ENCODE results near the gene SLC7A10.
"Not testable (repeated sequence)": the region's sequence is repeated elsewhere in the genome, so short reads cannot be mapped to it uniquely, and the experiment has no call there.

Gene SLC7A10

GRCh38 chr19:33212436-33213172 lies 13.0 kb downstream of the SLC7A10 start:
- no peak for TF ChIP-seq CTCF (IDR thresholded peaks at IDR 0.05; ENCODE audit: control insufficient read depth, insufficient read depth, low read depth, low read length, missing control alignments)
- no peak overlapping the region for H3K4me3 ChIP-seq (ENCODE audit: control insufficient read depth, low read depth, low read length)
- DNase-seq (ENCODE audit: low read depth) = no peak

GRCh38 chr19:33211794-33212435 lies 13.7 kb downstream of the SLC7A10 start:
- TF ChIP-seq CTCF (IDR thresholded peaks at IDR 0.05; ENCODE audit: control insufficient read depth, insufficient read depth, low read depth, low read length, missing control alignments) = no peak
- DNase-seq (ENCODE audit: low read depth) = no peak
- H3K4me3 ChIP-seq (ENCODE audit: control insufficient read depth, low read depth, low read length) = no peak overlapping the region

GRCh38 chr19:33210266-33210940 lies 15.2 kb downstream of the SLC7A10 start:
- H3K4me3 ChIP-seq (ENCODE audit: control insufficient read depth, low read depth, low read length) = no peak overlapping the region
- DNase-seq (ENCODE audit: low read depth) = no peak
- TF ChIP-seq CTCF (IDR thresholded peaks at IDR 0.05; ENCODE audit: control insufficient read depth, insufficient read depth, low read depth, low read length, missing control alignments) = no peak

- H3K4me3 ChIP-seq (ENCODE audit: control insufficient read depth, low read depth, low read length); DNase-seq (ENCODE audit: low read depth): not testable (repeated sequence)
Measured at GRCh38 chr19:33209850-33210230, 15.8 kb downstream of the SLC7A10 start.

- no peak overlapping the region for H3K4me3 ChIP-seq (ENCODE audit: control insufficient read depth, low read depth, low read length)
- TF ChIP-seq CTCF (IDR thresholded peaks at IDR 0.05; ENCODE audit: control insufficient read depth, insufficient read depth, low read depth, low read length, missing control alignments) = no peak
- no peak for DNase-seq (ENCODE audit: low read depth)
Measured at GRCh38 chr19:33208904-33209849, 16.5 kb downstream of the SLC7A10 start.

GRCh38 chr19:33208371-33208895 lies 17.2 kb downstream of the SLC7A10 start:
- H3K4me3 ChIP-seq (ENCODE audit: control insufficient read depth, low read depth, low read length) = no peak overlapping the region
- no peak for TF ChIP-seq CTCF (IDR thresholded peaks at IDR 0.05; ENCODE audit: control insufficient read depth, insufficient read depth, low read depth, low read length, missing control alignments)
- DNase-seq (ENCODE audit: low read depth) = no peak

Measured in AG09309 (cell line).